ENCODE data around the gene TOGARAM1.

TOGARAM1 gene

GRCh38 chr14:44954750-44955149 lies 7.2 kb upstream of the TOGARAM1 start:
- H3K36me3 Mint-ChIP-seq: peaks cover 8% of the 10 kb centered on the region
- H3K27ac Mint-ChIP-seq: no peak overlapping the region
- DNase-seq: no peak
- H3K4me3 Mint-ChIP-seq: no peak overlapping the region
- peaks cover 14% of the 10 kb centered on the region for H3K4me1 Mint-ChIP-seq
- no peaks in the 10 kb centered on the region for H3K9me3 Mint-ChIP-seq
- CTCF ChIA-PET: interaction anchor here (0.6 kb wide), 1 partner anchor 345 kb away, joined by 5 read pairs; no protein-coding TSS in a partner anchor
- H3K27me3 Mint-ChIP-seq: no peaks in the 10 kb centered on the region

GRCh38 chr14:44955528-44955927 lies 6.5 kb upstream of the TOGARAM1 start:
- no peak for DNase-seq
- no peaks in the 10 kb centered on the region for H3K27me3 Mint-ChIP-seq
- H3K4me1 Mint-ChIP-seq: peaks cover 21% of the 10 kb centered on the region
- CTCF ChIA-PET: no interaction called here
- no peak overlapping the region for H3K4me3 Mint-ChIP-seq
- H3K9me3 Mint-ChIP-seq: no peaks in the 10 kb centered on the region
- peaks cover 8% of the 10 kb centered on the region for H3K36me3 Mint-ChIP-seq
- no peak overlapping the region for H3K27ac Mint-ChIP-seq

GRCh38 chr14:44956866-44957265 lies 5.1 kb upstream of the TOGARAM1 start:
- CTCF ChIA-PET: no interaction called here
- peaks cover 4% of the 10 kb centered on the region for H3K36me3 Mint-ChIP-seq
- DNase-seq: no peak
- H3K27ac Mint-ChIP-seq: no peak overlapping the region
- no peaks in the 10 kb centered on the region for H3K9me3 Mint-ChIP-seq
- peaks cover 21% of the 10 kb centered on the region for H3K4me1 Mint-ChIP-seq
- H3K4me3 Mint-ChIP-seq: no peak overlapping the region
- H3K27me3 Mint-ChIP-seq: no peaks in the 10 kb centered on the region

GRCh38 chr14:44959538-44959937 lies 2.5 kb upstream of the TOGARAM1 start:
- Mint-ChIP-seq H3K4me3 (no peak overlapping the region), H3K4me1 (peaks cover 38% of the 10 kb centered on the region), H3K27me3 (no peaks in the 10 kb centered on the region), H3K9me3 (peaks cover 14% of the 10 kb centered on the region), H3K36me3 (peaks cover 18% of the 10 kb centered on the region), H3K27ac (no peak overlapping the region)
- CTCF ChIA-PET: no interaction called here
- no peak for DNase-seq

- Mint-ChIP-seq H3K27me3 (no peaks in the 10 kb centered on the region), H3K27ac (no peak overlapping the region)
These were observed 1.8 kb upstream of the TOGARAM1 start for GRCh38 chr14:44960146-44960545.

GRCh38 chr14:44960646-44961045 lies 1.3 kb upstream of the TOGARAM1 start:
- CTCF ChIA-PET: interaction anchor here (0.6 kb wide), 1 partner anchor 394 kb away, joined by 3 read pairs; no protein-coding TSS in a partner anchor
- Mint-ChIP-seq H3K36me3 (peaks cover 25% of the 10 kb centered on the region), H3K4me3 (no peak overlapping the region), H3K4me1 (peaks cover 48% of the 10 kb centered on the region), H3K27me3 (no peaks in the 10 kb centered on the region), H3K27ac (no peak overlapping the region), H3K9me3 (peaks cover 19% of the 10 kb centered on the region)
- no peak for DNase-seq

More at GRCh38 chr14:44960146-44960545, 1.8 kb upstream of the TOGARAM1 start:
- DNase-seq: no peak
- CTCF ChIA-PET: interaction anchor here (0.6 kb wide), 1 partner anchor 394 kb away, joined by 3 read pairs; no protein-coding TSS in a partner anchor
- H3K4me1 Mint-ChIP-seq: peaks cover 44% of the 10 kb centered on the region
- no peak overlapping the region for H3K4me3 Mint-ChIP-seq
- peaks cover 23% of the 10 kb centered on the region for H3K36me3 Mint-ChIP-seq
- peaks cover 18% of the 10 kb centered on the region for H3K9me3 Mint-ChIP-seq

- Mint-ChIP-seq H3K27me3 (no peaks in the 10 kb centered on the region), H3K36me3 (peaks cover 25% of the 10 kb centered on the region), H3K9me3 (peaks cover 20% of the 10 kb centered on the region), H3K27ac (no peak overlapping the region), H3K4me1 (peaks cover 49% of the 10 kb centered on the region), H3K4me3 (no peak overlapping the region)
- DNase-seq: peak; percentile 73
- CTCF ChIA-PET: interaction anchor here (1.2 kb wide), 1 partner anchor 292 kb away, joined by 4 read pairs; the partner anchor contains the start of gene MIS18BP1
These were observed 838 bp upstream of the TOGARAM1 start for GRCh38 chr14:44961151-44961553.

GRCh38 chr14:44962334-44963043 lies 499 bp downstream of the TOGARAM1 start:
- Mint-ChIP-seq H3K4me3 (no peak overlapping the region), H3K36me3 (peaks cover 34% of the 10 kb centered on the region), H3K9me3 (peaks cover 21% of the 10 kb centered on the region), H3K27ac (no peak overlapping the region), H3K4me1 (peaks cover 59% of the 10 kb centered on the region), H3K27me3 (no peaks in the 10 kb centered on the region)
- no peak for DNase-seq
- CTCF ChIA-PET: interaction anchor here (0.9 to 1.5 kb wide), 3 partner anchors 173 to 306 kb away, joined by 3 to 4 read pairs (median 4); partner anchors contain the start of gene MIS18BP1

GRCh38 chr14:44963044-44963528 lies 1.1 kb downstream of the TOGARAM1 start:
- Mint-ChIP-seq H3K27me3 (no peaks in the 10 kb centered on the region), H3K4me3 (no peak overlapping the region), H3K36me3 (peaks cover 36% of the 10 kb centered on the region), H3K9me3 (peaks cover 22% of the 10 kb centered on the region), H3K4me1 (peaks cover 62% of the 10 kb centered on the region), H3K27ac (no peak overlapping the region)
- DNase-seq: no peak
- CTCF ChIA-PET: interaction anchor here (0.9 to 1.5 kb wide), 2 partner anchors 172 to 305 kb away, joined by 3 to 4 read pairs; no protein-coding TSS in a partner anchor

- H3K27ac Mint-ChIP-seq: no peak overlapping the region
- H3K36me3 Mint-ChIP-seq: peaks cover 43% of the 10 kb centered on the region
- no peak overlapping the region for H3K4me3 Mint-ChIP-seq
- peaks cover 25% of the 10 kb centered on the region for H3K9me3 Mint-ChIP-seq
- H3K4me1 Mint-ChIP-seq: peaks cover 68% of the 10 kb centered on the region
- no peaks in the 10 kb centered on the region for H3K27me3 Mint-ChIP-seq
- no peak for DNase-seq
- CTCF ChIA-PET: interaction anchor here (1.5 kb wide), 1 partner anchor 305 kb away, joined by 4 read pairs; no protein-coding TSS in a partner anchor
These were observed 1.9 kb downstream of the TOGARAM1 start for GRCh38 chr14:44963775-44964380.

GRCh38 chr14:44966601-44967336 lies 4.8 kb downstream of the TOGARAM1 start:
- DNase-seq: no peak
- Mint-ChIP-seq H3K36me3 (peaks cover 66% of the 10 kb centered on the region), H3K4me3 (peak overlapping the region; percentile 3), H3K9me3 (peaks cover 39% of the 10 kb centered on the region), H3K4me1 (peaks cover 72% of the 10 kb centered on the region), H3K27me3 (no peaks in the 10 kb centered on the region), H3K27ac (no peak overlapping the region)
- CTCF ChIA-PET: no interaction called here

GRCh38 chr14:44968714-44969113 lies 6.7 kb downstream of the TOGARAM1 start:
- Mint-ChIP-seq H3K4me3 (no peak overlapping the region), H3K27me3 (no peaks in the 10 kb centered on the region), H3K4me1 (peaks cover 60% of the 10 kb centered on the region), H3K27ac (no peak overlapping the region), H3K36me3 (peaks cover 56% of the 10 kb centered on the region), H3K9me3 (peaks cover 34% of the 10 kb centered on the region)
- CTCF ChIA-PET: no interaction called here
- no peak for DNase-seq

GRCh38 chr14:44970907-44971306 lies 8.9 kb downstream of the TOGARAM1 start:
- Mint-ChIP-seq H3K9me3 (peaks cover 20% of the 10 kb centered on the region), H3K27me3 (no peaks in the 10 kb centered on the region), H3K4me3 (no peak overlapping the region), H3K36me3 (peaks cover 41% of the 10 kb centered on the region), H3K27ac (no peak overlapping the region), H3K4me1 (peaks cover 43% of the 10 kb centered on the region)
- no peak for DNase-seq
- CTCF ChIA-PET: no interaction called here

- peaks cover 20% of the 10 kb centered on the region for H3K9me3 Mint-ChIP-seq
These were observed 9.5 kb downstream of the TOGARAM1 start for GRCh38 chr14:44971459-44971858.

More at GRCh38 chr14:44971459-44971858, 9.5 kb downstream of the TOGARAM1 start:
- CTCF ChIA-PET: no interaction called here
- H3K36me3 Mint-ChIP-seq: peaks cover 41% of the 10 kb centered on the region
- H3K27ac Mint-ChIP-seq: no peak overlapping the region
- no peak for DNase-seq
- no peak overlapping the region for H3K4me3 Mint-ChIP-seq
- H3K27me3 Mint-ChIP-seq: no peaks in the 10 kb centered on the region
- H3K4me1 Mint-ChIP-seq: peaks cover 43% of the 10 kb centered on the region
